Left lung (tissue), 10 donors: ENCODE data around the gene TNFSF11. TPM values are rescaled to one million over a fixed set of nuclear protein-coding genes. Genes with fewer than 3 reads are reported as not detected.
"Not testable (repeated sequence)": the region's sequence is repeated elsewhere in the genome, so short reads cannot be mapped to it uniquely, and the experiment has no call there.

Source experiments
- ATAC-seq: fragments of 200-7000 bp; cut with Tn5 transposase; one replicate; pipeline ENCODE4 v1.9.1; 2020; ENCODE audit warnings: moderate library complexity
- DNase-seq, 4 donors: peaks; one replicate each; pipeline ENCODE4 v3.0.0-alpha.2; 2013 to 2020
- H3K27ac ChIP-seq, 2 donors: fragments of 200-600 bp; sonication (generic) in 1 of 2; one replicate each; pipeline versions ENCODE4 v1.5.0 to v1.8.0; 2020 to 2021
- H3K27me3 ChIP-seq, 2 donors: fragments of 200-600 bp; sonication (generic) in 1 of 2; one replicate each; pipeline versions ENCODE4 v1.5.0 to v1.8.0; 2020 to 2021
- H3K36me3 ChIP-seq, 2 donors: fragments of 200-600 bp; sonication (generic) in 1 of 2; one replicate each; pipeline versions ENCODE4 v1.5.0 to v1.8.0; 2020 to 2021
- H3K4me1 ChIP-seq, 2 donors: fragments of 200-600 bp; one replicate each; pipeline ENCODE4 v1.8.0; 2021
- H3K4me3 ChIP-seq, 2 donors: fragments of 200-600 bp; sonication (generic) in 1 of 2; one replicate each; pipeline versions ENCODE4 v1.5.0 to v1.8.0; 2020 to 2021; ENCODE audit warnings: mild to moderate bottlenecking in 1 of 2
- H3K9me3 ChIP-seq, 2 donors: fragments of 200-600 bp; sonication (generic) in 1 of 2; one replicate each; pipeline versions ENCODE4 v1.5.0 to v1.8.0; 2020 to 2021
- intact Hi-C, 2 donors: fragments of 100-400 bp; cut with DNase I; formaldehyde crosslinking; loops; one replicate each; pipeline versions ENCODE4 v1.11.2 to v1.14.2; 2022
- polyA plus RNA-seq, 6 donors: library from polyadenylated mRNA; unstranded; fragments of 120-200 nt; gene quantifications; one replicate each; pipeline ENCODE4 v1.2.1, GENCODE V29; 2013; ENCODE audit not compliant: insufficient read length in 6 of 6
- total RNA-seq, 2 donors: library from RNA; stranded (reverse); fragmentation: NEBNext Ultra II Directional; extraction: Animal tissue kit (Norgen Biotek cat#: 25700); gene quantifications; one replicate each; pipeline ENCODE4 v1.2.1, GENCODE V29; 2021
- TF ChIP-seq, protein P1 (sequence below), 2 donors: fragments of 200-600 bp; sonication (generic) in 1 of 2; IDR thresholded peaks; one replicate each; pipeline versions ENCODE4 v1.5.0 to v1.8.0; 2021; ENCODE audit warnings: antibody characterized with exemption in 2 of 2
- donor health status: DM: no; HTN: yes; CAD: no.
- donor health status: DM: no; HTN: no; CAD: no.

The TNFSF11 gene
- total and polyA plus RNA-seq, 8 donors = 0.18 to 1.1 (median 0.45) TPM; not detected in 1

DNA sequence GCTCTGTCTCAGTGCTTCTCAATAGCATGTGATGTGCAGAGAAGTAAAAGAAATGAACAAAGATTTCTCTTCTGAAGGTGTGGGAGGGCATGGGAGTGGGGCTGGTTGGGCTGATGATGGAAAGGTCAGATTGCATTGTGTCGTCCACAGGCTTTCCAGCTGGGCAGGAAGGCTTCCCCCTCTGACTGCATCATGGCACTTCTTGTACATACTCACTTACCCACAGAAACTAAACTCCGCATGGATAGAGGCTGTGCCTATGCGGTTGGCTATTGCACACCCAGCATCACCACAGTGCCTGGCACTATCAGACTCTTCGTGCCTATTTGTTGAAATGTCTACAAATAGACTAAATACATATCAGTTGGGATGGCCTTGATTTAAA lies 24.4 kb upstream of the TNFSF11 start:
- Histone ChIP-seq H3K9me3 (no peaks in the 10 kb centered on the region), H3K36me3 (no peaks in the 10 kb centered on the region), H3K27ac (no peak overlapping the region), H3K27me3 (no peaks in the 10 kb centered on the region), H3K4me3 (no peak overlapping the region), H3K4me1 (no peaks in the 10 kb centered on the region)
- TF ChIP-seq, protein P1, sequence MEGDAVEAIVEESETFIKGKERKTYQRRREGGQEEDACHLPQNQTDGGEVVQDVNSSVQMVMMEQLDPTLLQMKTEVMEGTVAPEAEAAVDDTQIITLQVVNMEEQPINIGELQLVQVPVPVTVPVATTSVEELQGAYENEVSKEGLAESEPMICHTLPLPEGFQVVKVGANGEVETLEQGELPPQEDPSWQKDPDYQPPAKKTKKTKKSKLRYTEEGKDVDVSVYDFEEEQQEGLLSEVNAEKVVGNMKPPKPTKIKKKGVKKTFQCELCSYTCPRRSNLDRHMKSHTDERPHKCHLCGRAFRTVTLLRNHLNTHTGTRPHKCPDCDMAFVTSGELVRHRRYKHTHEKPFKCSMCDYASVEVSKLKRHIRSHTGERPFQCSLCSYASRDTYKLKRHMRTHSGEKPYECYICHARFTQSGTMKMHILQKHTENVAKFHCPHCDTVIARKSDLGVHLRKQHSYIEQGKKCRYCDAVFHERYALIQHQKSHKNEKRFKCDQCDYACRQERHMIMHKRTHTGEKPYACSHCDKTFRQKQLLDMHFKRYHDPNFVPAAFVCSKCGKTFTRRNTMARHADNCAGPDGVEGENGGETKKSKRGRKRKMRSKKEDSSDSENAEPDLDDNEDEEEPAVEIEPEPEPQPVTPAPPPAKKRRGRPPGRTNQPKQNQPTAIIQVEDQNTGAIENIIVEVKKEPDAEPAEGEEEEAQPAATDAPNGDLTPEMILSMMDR (IDR thresholded peaks at IDR 0.05) = no peak
- ATAC-seq (no peak), DNase-seq (no peak)
- intact Hi-C loops = no loop called here

DNA sequence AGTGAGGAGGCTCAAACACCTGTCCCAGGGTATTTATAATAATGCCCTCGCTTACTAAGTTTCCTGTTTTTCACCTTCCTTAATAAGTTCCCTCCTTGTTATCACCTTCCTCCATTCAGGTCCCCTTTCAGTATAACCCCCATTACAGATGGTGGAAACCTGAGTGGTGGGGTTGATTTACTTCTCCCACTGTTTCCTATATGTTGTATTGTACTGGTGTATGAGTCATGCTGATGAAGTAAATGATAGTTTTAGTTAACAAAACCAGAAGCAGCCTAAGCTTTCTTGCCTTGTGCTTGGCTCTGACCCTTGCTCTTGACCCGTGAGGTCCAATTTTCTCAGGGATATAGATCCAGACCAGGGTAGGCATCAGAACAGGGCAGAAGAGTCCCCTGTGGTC lies 22.3 kb upstream of the TNFSF11 start:
- Histone ChIP-seq H3K9me3 (no peaks in the 10 kb centered on the region), H3K4me1 (no peaks in the 10 kb centered on the region), H3K27ac (no peak overlapping the region), H3K27me3 (no peaks in the 10 kb centered on the region), H3K36me3 (no peaks in the 10 kb centered on the region), H3K4me3 (no peak overlapping the region)
- intact Hi-C loops = no loop called here
- ATAC-seq (no peak), DNase-seq (no peak)
- TF ChIP-seq, protein P1 (IDR thresholded peaks at IDR 0.05) = no peak

DNA sequence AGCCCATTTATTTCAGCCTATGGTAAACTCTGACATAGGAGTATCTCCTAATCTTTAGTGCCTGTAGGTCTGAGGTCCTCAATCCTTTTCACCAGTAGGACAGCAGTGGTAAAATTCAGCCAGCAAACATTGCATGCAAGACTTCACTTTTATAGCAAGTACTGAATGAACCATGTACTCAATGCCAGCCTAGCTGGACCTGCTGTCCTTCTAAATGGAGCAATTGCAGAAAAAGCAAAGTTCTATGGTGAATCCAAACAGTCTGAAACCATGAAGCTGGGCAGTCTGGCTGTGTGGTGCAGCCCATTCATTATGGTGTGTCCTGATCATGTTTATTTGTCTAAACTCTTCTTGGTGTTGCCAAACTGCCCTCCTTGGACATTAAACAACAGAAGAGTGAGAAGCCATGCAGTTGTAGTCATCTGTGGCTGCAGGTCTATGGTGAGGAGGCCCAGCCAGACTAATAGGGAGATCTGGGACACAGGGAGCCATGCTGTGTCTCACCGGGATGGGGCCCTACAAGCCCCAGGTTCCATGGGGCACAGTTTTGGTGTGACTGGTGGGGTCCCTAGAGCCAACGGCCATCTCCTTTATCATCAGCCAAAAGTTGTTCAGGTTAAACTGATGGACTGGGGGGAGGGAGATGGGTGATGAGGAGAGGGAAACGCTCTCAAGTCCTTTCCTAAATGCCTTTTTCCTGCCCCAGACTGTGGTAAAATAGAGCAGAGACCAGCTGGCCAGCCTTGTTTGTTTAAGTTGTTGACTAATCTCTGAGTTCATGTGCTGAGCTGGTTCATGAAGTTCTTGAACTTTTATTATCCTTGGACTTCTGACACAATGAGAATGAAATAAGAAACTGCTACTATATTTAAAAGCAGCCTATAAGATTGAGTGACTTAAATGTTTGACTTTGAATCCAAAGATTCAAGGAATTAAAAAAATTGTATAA lies 20.6 kb upstream of the TNFSF11 start:
- intact Hi-C loops = no loop called here
- H3K9me3 ChIP-seq = no peaks in the 10 kb centered on the region
- no peaks in the 10 kb centered on the region for H3K4me1 ChIP-seq
- DNase-seq = no peak
- H3K4me3 ChIP-seq = no peak overlapping the region
- no peak overlapping the region for H3K27ac ChIP-seq
- TF ChIP-seq, protein P1 (IDR thresholded peaks at IDR 0.05) = no peak
- H3K27me3 ChIP-seq = no peaks in the 10 kb centered on the region
- peak; percentile 84 for ATAC-seq
- H3K36me3 ChIP-seq = no peaks in the 10 kb centered on the region

DNA sequence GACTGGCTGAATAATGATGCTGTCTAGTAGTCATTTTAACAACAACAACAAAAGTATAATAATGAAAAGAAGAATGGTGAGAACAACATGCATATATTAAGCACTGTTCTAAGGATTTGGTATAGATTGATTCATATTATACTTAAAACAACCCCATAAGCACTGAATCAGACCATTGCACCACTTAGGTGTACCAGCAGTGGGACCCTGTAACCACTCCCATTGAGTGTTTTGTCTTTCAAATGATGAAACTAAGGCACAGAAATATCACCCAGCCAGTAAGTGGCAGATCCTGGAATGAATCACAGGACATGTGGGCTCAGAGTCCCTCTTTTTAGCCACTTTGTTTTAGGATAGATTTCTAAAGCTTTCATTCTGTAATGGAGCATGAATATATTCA lies 14.9 kb upstream of the TNFSF11 start:
- intact Hi-C loops = no loop called here
- no peaks in the 10 kb centered on the region for H3K4me1 ChIP-seq
- TF ChIP-seq, protein P1 (IDR thresholded peaks at IDR 0.05) = no peak
- H3K36me3 ChIP-seq = no peaks in the 10 kb centered on the region
- ATAC-seq = no peak
- H3K4me3 ChIP-seq = no peak overlapping the region
- H3K27ac ChIP-seq = no peak overlapping the region
- DNase-seq = no peak
- peaks cover 0 to 7% of the 10 kb centered on the region in 2 donors for H3K9me3 ChIP-seq
- H3K27me3 ChIP-seq = no peaks in the 10 kb centered on the region

DNA sequence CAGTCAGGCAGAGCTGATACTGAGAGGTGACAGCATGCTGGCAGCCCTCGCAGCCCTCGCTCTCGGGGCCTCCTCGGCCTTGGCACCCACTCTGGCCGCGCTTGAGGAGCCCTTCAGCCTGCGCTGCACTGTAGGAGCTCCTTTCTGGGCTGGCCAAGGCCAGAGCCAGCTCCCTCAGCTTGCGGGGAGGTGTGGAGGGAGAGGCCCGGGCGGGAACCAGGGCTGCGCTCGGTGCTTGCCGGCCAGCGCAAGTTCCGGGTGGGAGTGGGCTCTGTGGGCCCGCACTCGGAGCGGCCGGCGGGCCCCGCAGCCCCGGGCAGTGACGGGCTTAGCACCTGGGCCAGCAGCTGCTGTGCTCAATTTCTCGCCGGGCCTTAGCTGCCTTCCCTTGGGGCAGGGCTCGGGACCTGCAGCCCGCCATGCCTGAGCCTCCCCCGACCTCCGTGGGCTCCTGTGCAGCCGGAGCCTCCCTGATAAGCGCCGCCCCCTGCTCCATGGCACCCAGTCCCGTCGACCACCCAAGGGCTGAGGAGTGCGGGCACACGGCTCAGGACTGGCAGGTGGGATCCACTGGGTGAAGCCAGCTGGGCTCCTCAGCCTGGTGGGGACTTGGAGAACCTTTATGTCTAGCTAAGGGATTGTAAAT lies 14.3 kb upstream of the TNFSF11 start:
- H3K27me3 ChIP-seq, intact Hi-C loops, ATAC-seq, H3K4me1 ChIP-seq, H3K4me3 ChIP-seq, H3K36me3 ChIP-seq, H3K27ac ChIP-seq: not testable (repeated sequence)
- peaks cover 0 to 11% of the 10 kb centered on the region in 2 donors for H3K9me3 ChIP-seq
- DNase-seq = peak in 1 of 4 donors; percentile 63

DNA sequence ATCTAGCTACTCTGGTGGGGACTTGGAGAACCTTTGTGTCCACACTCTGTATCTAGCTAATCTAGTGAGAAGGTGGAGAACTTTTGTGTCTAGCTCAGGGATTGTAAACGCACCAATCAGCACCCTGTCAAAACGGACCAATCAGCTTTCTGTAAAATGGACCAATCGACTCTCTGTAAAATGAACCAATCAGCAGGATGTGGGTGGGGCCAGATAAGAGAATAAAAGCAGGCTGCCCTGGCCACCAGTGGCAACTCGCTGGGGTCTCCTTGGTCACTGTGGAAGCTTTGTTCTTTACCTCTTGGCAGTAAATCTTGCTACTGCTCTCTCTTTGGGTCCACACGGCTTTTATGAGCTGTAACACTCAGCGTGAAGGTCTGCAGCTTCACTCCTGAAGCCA lies 13.6 kb upstream of the TNFSF11 start:
- H3K27me3 ChIP-seq, ATAC-seq, DNase-seq, H3K27ac ChIP-seq, H3K36me3 ChIP-seq, intact Hi-C loops, H3K4me3 ChIP-seq, H3K4me1 ChIP-seq: not testable (repeated sequence)
- peaks cover 0 to 11% of the 10 kb centered on the region in 2 donors for H3K9me3 ChIP-seq
